ENCODE results near the gene GNG2.

GRCh38 chr14:51889851-51890250 is 29.4 kb downstream of the GNG2 start:
- TF ChIP-seq CTCF (IDR thresholded peaks at IDR 0.05) (no peak), POLR2A (IDR thresholded peaks at IDR 0.05) (no peak)

Data from body of pancreas (tissue), 4 donors.